Endodermal cell (in vitro differentiated cells): Measurements from ENCODE around the gene RAB7B. TPM values are rescaled to one million over a fixed set of nuclear protein-coding genes. Genes with fewer than 3 reads are reported as not detected.
A peak's percentile ranks its signal among the peaks of the same experiment; 100 is the strongest.

Source experiments
- DNase-seq: peaks from one replicate; pipeline ENCODE4 v3.0.0-alpha.2; 2017
- H3K27ac ChIP-seq: 2 replicates; pipeline ENCODE4 v1.5.1; 2013; ENCODE audit warnings: mild to moderate bottlenecking, low read depth, low read length, moderate library complexity
- H3K27me3 ChIP-seq: 2 replicates; pipeline ENCODE4 v1.6.1; 2013; ENCODE audit warnings: mild to moderate bottlenecking, low read length, moderate library complexity; ENCODE audit not compliant: insufficient read depth, control insufficient read depth, poor library complexity, severe bottlenecking
- H3K36me3 ChIP-seq: 2 replicates; pipeline ENCODE4 v1.7.0; 2013; ENCODE audit warnings: mild to moderate bottlenecking, low read length, moderate library complexity; ENCODE audit not compliant: control insufficient read depth, insufficient read depth
- H3K4me1 ChIP-seq: one replicate; pipeline ENCODE4 v1.7.0; 2013; ENCODE audit warnings: low read length; ENCODE audit not compliant: control insufficient read depth, insufficient read depth
- H3K4me3 ChIP-seq: 2 replicates; pipeline ENCODE4 v1.5.1; 2013; ENCODE audit warnings: mild to moderate bottlenecking, low read length, moderate library complexity
- H3K9ac ChIP-seq: 2 replicates; pipeline ENCODE4 v1.6.1; 2013; ENCODE audit warnings: mild to moderate bottlenecking, low read length, moderate library complexity; ENCODE audit not compliant: poor library complexity, severe bottlenecking; ENCODE audit errors: extremely low read depth
- H3K9me3 ChIP-seq: 2 replicates; pipeline ENCODE4 v1.6.1; 2013; ENCODE audit warnings: mild to moderate bottlenecking, low read length, moderate library complexity; ENCODE audit not compliant: control insufficient read depth
- H3K27ac Mint-ChIP-seq: 2 replicates; pipeline ENCODE4 v1.8.0; 2020; ENCODE audit warnings: mixed read lengths
- H3K27me3 Mint-ChIP-seq: 2 replicates; pipeline ENCODE4 v1.8.0; 2021; ENCODE audit warnings: mild to moderate bottlenecking, mixed read lengths; ENCODE audit not compliant: insufficient read depth
- H3K36me3 Mint-ChIP-seq: 2 replicates; pipeline ENCODE4 v1.8.0; 2020; ENCODE audit warnings: low read depth, mixed read lengths
- H3K4me1 Mint-ChIP-seq: 2 replicates; pipeline ENCODE4 v1.8.0; 2020; ENCODE audit warnings: mixed read lengths
- H3K4me3 Mint-ChIP-seq: 2 replicates; pipeline ENCODE4 v1.8.0; 2020; ENCODE audit warnings: mild to moderate bottlenecking, moderate library complexity, mixed read lengths
- H3K9me3 Mint-ChIP-seq: 2 replicates; pipeline ENCODE4 v1.8.0; 2020; ENCODE audit warnings: mild to moderate bottlenecking, mixed read lengths
- WGBS, 2 experiments: methylation state at CpG; one replicate each; pipeline versions ENCODE4 v1.1.5 to v1.1.7; 2013; ENCODE audit warnings: missing lambda C conversion rate in 2 of 2, mixed read lengths in 1 of 2; ENCODE audit not compliant: insufficient coverage in 1 of 2, insufficient read length in 1 of 2; 5-methylcytosine and 5-hydroxymethylcytosine counted together
- total RNA-seq, 2 donors: library from RNA; stranded (reverse); fragmentation: NEBNext Ultra II Directional in 1 of 2; extraction: Animal tissue kit (Norgen Biotek cat#: 25700) in 1 of 2; gene quantifications; 2 replicates in 1 of 2; 3 replicates in 1 of 2; pipeline ENCODE4 v1.2.1, GENCODE V29; 2021
- TF ChIP-seq, protein P1 (sequence below): fragments of 200-600 bp; sonication (generic); conservative IDR thresholded peaks from 2 replicates; pipeline ENCODE4 v1.5.0; 2021; ENCODE audit warnings: antibody characterized with exemption, mild to moderate bottlenecking

The RAB7B gene
- total RNA-seq, 2 donors from 2014 or later = not detected

DNA sequence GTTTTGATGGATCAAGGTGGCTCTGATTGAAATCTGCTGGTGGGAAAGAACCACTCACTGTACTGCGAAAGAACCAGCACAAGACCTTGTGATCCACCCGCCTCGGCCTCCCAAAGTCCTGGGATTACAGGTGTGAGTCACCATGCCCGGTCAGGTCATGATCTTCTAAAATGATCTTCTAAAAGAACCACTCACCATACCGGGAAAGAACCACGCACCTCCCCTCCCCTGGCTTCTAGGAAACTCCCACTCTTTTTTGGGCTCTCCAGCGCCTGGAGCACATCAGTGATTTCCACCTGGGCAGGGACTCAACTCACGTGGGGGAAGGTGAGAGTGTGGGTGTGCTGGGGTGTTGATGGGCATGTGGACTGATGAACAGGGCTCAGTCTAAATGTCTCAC lies 7.9 kb upstream of the RAB7B start:
- Histone ChIP-seq H3K9me3 (no peaks in the 10 kb centered on the region), H3K9ac (no peak overlapping the region), H3K36me3 (no peaks in the 10 kb centered on the region), H3K27ac (no peak overlapping the region), H3K27me3 (no peaks in the 10 kb centered on the region), H3K4me1 (no peaks in the 10 kb centered on the region), H3K4me3 (no peak overlapping the region)
- H3K27ac Mint-ChIP-seq = no peak overlapping the region
- H3K36me3 Mint-ChIP-seq = no peaks in the 10 kb centered on the region
- no peaks in the 10 kb centered on the region for H3K9me3 Mint-ChIP-seq
- H3K4me3 Mint-ChIP-seq = no peak overlapping the region
- TF ChIP-seq, protein P1, sequence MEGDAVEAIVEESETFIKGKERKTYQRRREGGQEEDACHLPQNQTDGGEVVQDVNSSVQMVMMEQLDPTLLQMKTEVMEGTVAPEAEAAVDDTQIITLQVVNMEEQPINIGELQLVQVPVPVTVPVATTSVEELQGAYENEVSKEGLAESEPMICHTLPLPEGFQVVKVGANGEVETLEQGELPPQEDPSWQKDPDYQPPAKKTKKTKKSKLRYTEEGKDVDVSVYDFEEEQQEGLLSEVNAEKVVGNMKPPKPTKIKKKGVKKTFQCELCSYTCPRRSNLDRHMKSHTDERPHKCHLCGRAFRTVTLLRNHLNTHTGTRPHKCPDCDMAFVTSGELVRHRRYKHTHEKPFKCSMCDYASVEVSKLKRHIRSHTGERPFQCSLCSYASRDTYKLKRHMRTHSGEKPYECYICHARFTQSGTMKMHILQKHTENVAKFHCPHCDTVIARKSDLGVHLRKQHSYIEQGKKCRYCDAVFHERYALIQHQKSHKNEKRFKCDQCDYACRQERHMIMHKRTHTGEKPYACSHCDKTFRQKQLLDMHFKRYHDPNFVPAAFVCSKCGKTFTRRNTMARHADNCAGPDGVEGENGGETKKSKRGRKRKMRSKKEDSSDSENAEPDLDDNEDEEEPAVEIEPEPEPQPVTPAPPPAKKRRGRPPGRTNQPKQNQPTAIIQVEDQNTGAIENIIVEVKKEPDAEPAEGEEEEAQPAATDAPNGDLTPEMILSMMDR = no peak
- 93 to 100% methylated on average over 6 to 8 of the region's 8 CpGs for WGBS, 2 experiments
- DNase-seq = no peak
- peaks cover 6% of the 10 kb centered on the region for H3K4me1 Mint-ChIP-seq
- H3K27me3 Mint-ChIP-seq = peaks cover 2% of the 10 kb centered on the region

DNA sequence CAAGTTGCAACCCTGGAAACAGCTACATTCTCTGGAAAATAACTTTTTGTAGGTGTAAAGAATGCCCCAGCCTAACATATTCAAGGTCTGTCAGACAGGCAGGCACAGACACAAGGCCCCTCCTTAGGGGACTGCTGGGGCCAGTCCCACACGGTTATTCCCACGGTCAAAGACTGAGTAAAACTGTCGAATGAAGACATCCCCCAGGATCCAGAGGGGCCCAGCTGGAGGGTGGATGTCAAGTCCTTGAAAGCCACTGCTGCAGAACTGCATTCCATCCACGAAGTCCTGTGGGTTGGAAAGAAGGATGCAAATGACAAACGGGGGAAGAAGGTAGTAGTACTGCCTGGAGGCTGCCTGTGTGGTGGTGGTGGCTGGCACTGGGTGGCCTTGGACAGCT lies 6.9 kb upstream of the RAB7B start:
- TF ChIP-seq, protein P1 = no peak
- no peaks in the 10 kb centered on the region for H3K9me3 ChIP-seq
- H3K4me1 ChIP-seq = no peaks in the 10 kb centered on the region
- Mint-ChIP-seq H3K27me3 (peaks cover 2% of the 10 kb centered on the region), H3K4me3 (no peak overlapping the region), H3K9me3 (no peaks in the 10 kb centered on the region), H3K36me3 (no peaks in the 10 kb centered on the region), H3K27ac (no peak overlapping the region), H3K4me1 (peaks cover 6% of the 10 kb centered on the region)
- peak overlapping the region; percentile 49 for H3K27ac ChIP-seq
- WGBS, 2 experiments = 70 to 86% methylated on average over 2 to 5 of the region's 5 CpGs
- H3K9ac ChIP-seq = no peak overlapping the region
- no peaks in the 10 kb centered on the region for H3K36me3 ChIP-seq
- H3K27me3 ChIP-seq = no peaks in the 10 kb centered on the region
- no peak for DNase-seq
- H3K4me3 ChIP-seq = no peak overlapping the region

DNA sequence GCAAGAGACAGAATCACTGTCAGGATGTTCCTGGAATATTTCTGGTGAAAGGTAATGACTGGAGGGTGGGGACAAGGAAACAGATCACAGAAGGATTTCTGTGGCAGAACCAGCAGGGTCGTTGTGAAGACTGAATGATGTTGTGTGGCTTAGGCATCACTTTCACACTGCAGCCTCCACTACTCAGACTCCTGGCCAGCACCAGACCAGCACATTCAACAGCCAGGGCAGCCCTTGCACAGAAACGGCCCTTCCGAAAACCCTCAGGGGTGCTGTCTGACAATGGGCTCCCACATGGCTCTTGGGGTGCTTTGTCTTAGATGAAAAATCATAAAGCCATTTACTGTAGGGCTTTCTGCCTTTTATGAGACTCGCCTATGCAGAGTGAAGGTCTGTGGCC lies 3.8 kb upstream of the RAB7B start:
- Mint-ChIP-seq H3K27ac (no peak overlapping the region), H3K4me3 (no peak overlapping the region), H3K36me3 (no peaks in the 10 kb centered on the region), H3K9me3 (no peaks in the 10 kb centered on the region), H3K4me1 (peaks cover 5% of the 10 kb centered on the region), H3K27me3 (no peaks in the 10 kb centered on the region)
- Histone ChIP-seq H3K9ac (no peak overlapping the region), H3K36me3 (no peaks in the 10 kb centered on the region), H3K27ac (no peak overlapping the region), H3K27me3 (no peaks in the 10 kb centered on the region), H3K9me3 (no peaks in the 10 kb centered on the region), H3K4me1 (no peaks in the 10 kb centered on the region), H3K4me3 (no peak overlapping the region)
- DNase-seq = no peak
- TF ChIP-seq, protein P1 = no peak
- WGBS, 2 experiments = 77 to 90% methylated on average over 4 of the region's 4 CpGs
